GM19351 (cell line): Measurements from ENCODE around the gene ABCF1.
A peak's percentile ranks its signal among the peaks of the same experiment; 100 is the strongest.
"Not testable (repeated sequence)": the region's sequence is repeated elsewhere in the genome, so short reads cannot be mapped to it uniquely, and the experiment has no call there.

Source experiments
- ATAC-seq: cut with Tn5 transposase; IDR thresholded peaks from one replicate; pipeline ENCODE4 v1.9.1; 2021; ENCODE audit warnings: mild to moderate bottlenecking, moderate library complexity; ENCODE audit not compliant: unreplicated experiment

ABCF1 gene

GRCh38 chr6:30571075-30571761 is at the start of gene ABCF1:
TSS of gene ABCF1 (plus strand) at chr6:30571442. CDS start at chr6:30571488, 46 bp downstream.
- ATAC-seq = peak; percentile 92

GRCh38 chr6:30521952-30522351 is 49.3 kb upstream of the ABCF1 start:
- ATAC-seq = not testable (repeated sequence)

GRCh38 chr6:30526444-30526843 is 44.8 kb upstream of the ABCF1 start:
- ATAC-seq = not testable (repeated sequence)

GRCh38 chr6:30529349-30529875 is 41.8 kb upstream of the ABCF1 start:
- ATAC-seq = not testable (repeated sequence)

- ATAC-seq = no peak
These were observed 41.2 kb upstream of the ABCF1 start for GRCh38 chr6:30530014-30530413.

GRCh38 chr6:30533460-30534294 is 37.6 kb upstream of the ABCF1 start:
- no peak for ATAC-seq

GRCh38 chr6:30537931-30538330 is 33.3 kb upstream of the ABCF1 start:
- ATAC-seq = no peak

- no peak for ATAC-seq
These were observed 29.5 kb upstream of the ABCF1 start for GRCh38 chr6:30541515-30542403.

GRCh38 chr6:30542404-30542725 is 28.9 kb upstream of the ABCF1 start:
- no peak for ATAC-seq

- no peak for ATAC-seq
These were observed 28.3 kb upstream of the ABCF1 start for GRCh38 chr6:30542915-30543314.

- no peak for ATAC-seq
These were observed 27.4 kb upstream of the ABCF1 start for GRCh38 chr6:30543821-30544220.

- no peak for ATAC-seq
These were observed 26.5 kb upstream of the ABCF1 start for GRCh38 chr6:30544666-30545272.

- no peak for ATAC-seq
These were observed 23.8 kb upstream of the ABCF1 start for GRCh38 chr6:30547454-30547853.

GRCh38 chr6:30548375-30548774 is 22.9 kb upstream of the ABCF1 start:
- no peak for ATAC-seq

GRCh38 chr6:30554404-30554803 is 16.8 kb upstream of the ABCF1 start:
- ATAC-seq = no peak

GRCh38 chr6:30554962-30555815 is 16.1 kb upstream of the ABCF1 start:
- ATAC-seq = no peak

- ATAC-seq = no peak
These were observed 15.5 kb upstream of the ABCF1 start for GRCh38 chr6:30555816-30556065.

- peak; percentile 85 for ATAC-seq
These were observed 15.0 kb upstream of the ABCF1 start, which contains the start of gene GNL1 for GRCh38 chr6:30556066-30556905. TSS of gene GNL1 (minus strand) at chr6:30556489. CDS start at chr6:30556203, 286 bp downstream.
